Measurements from ENCODE around the gene PRRC2B. TPM values are rescaled to one million over a fixed set of nuclear protein-coding genes. Genes with fewer than 3 reads are reported as not detected.
A peak's percentile ranks its signal among the peaks of the same experiment; 100 is the strongest.
"Not testable (repeated sequence)": the region's sequence is repeated elsewhere in the genome, so short reads cannot be mapped to it uniquely, and the experiment has no call there.

The PRRC2B gene
- 80.7 TPM for total RNA-seq

- ATAC-seq: peak; percentile 79
Observed at GRCh38 chr9:131393622-131394463, at the start of gene PRRC2B. Gene PRRC2B (plus strand): TSS chr9:131394086. CDS start chr9:131430145, 36,059 bp downstream.

GRCh38 chr9:131344931-131345535, 48.9 kb upstream of the PRRC2B start:
- DNase-seq (ENCODE audit: low spot score); ATAC-seq: not testable (repeated sequence)

More at GRCh38 chr9:131393622-131394463, at the start of gene PRRC2B:
- DNase-seq (ENCODE audit: low spot score): peak; percentile 89

GRCh38 chr9:131346559-131346958, 47.3 kb upstream of the PRRC2B start:
- DNase-seq (ENCODE audit: low spot score): no peak

GRCh38 chr9:131347376-131348020, 46.4 kb upstream of the PRRC2B start:
- no peak for ATAC-seq
- DNase-seq (ENCODE audit: low spot score): no peak

More at GRCh38 chr9:131346559-131346958, 47.3 kb upstream of the PRRC2B start:
- ATAC-seq: no peak

GRCh38 chr9:131348631-131349521, 45.0 kb upstream of the PRRC2B start:
- no peak for DNase-seq (ENCODE audit: low spot score)
- no peak for ATAC-seq

- DNase-seq (ENCODE audit: low spot score): no peak
- ATAC-seq: peak; percentile 4
Observed at GRCh38 chr9:131349522-131349880, 44.4 kb upstream of the PRRC2B start.

- DNase-seq (ENCODE audit: low spot score) (peak; percentile 85), ATAC-seq (peak; percentile 99)
Observed at GRCh38 chr9:131349881-131350563, 43.9 kb upstream of the PRRC2B start.

- not testable (repeated sequence) for DNase-seq (ENCODE audit: low spot score)
- ATAC-seq: peak; percentile 63
Observed at GRCh38 chr9:131356479-131356878, 37.4 kb upstream of the PRRC2B start.

- ATAC-seq: no peak
- DNase-seq (ENCODE audit: low spot score): no peak
Observed at GRCh38 chr9:131358556-131358955, 35.3 kb upstream of the PRRC2B start.

- ATAC-seq: no peak
Observed at GRCh38 chr9:131361202-131361833, 32.6 kb upstream of the PRRC2B start.

GRCh38 chr9:131365546-131365945, 28.3 kb upstream of the PRRC2B start:
- no peak for ATAC-seq
- no peak for DNase-seq (ENCODE audit: low spot score)

More at GRCh38 chr9:131361202-131361833, 32.6 kb upstream of the PRRC2B start:
- DNase-seq (ENCODE audit: low spot score): no peak

- DNase-seq (ENCODE audit: low spot score) (no peak), ATAC-seq (peak; percentile 70)
Observed at GRCh38 chr9:131366761-131367401, 27.0 kb upstream of the PRRC2B start.

GRCh38 chr9:131367450-131367849, 26.4 kb upstream of the PRRC2B start:
- no peak for DNase-seq (ENCODE audit: low spot score)
- ATAC-seq: no peak

- no peak for ATAC-seq
- DNase-seq (ENCODE audit: low spot score): no peak
Observed at GRCh38 chr9:131370638-131371037, 23.2 kb upstream of the PRRC2B start.

GRCh38 chr9:131372599-131372973, 21.3 kb upstream of the PRRC2B start:
- not testable (repeated sequence) for ATAC-seq; DNase-seq (ENCODE audit: low spot score)

GRCh38 chr9:131374638-131375037, 19.2 kb upstream of the PRRC2B start:
- DNase-seq (ENCODE audit: low spot score); ATAC-seq: not testable (repeated sequence)

- DNase-seq (ENCODE audit: low spot score): no peak
- no peak for ATAC-seq
Observed at GRCh38 chr9:131379056-131379455, 14.8 kb upstream of the PRRC2B start.

GRCh38 chr9:131382850-131383729, 10.8 kb upstream of the PRRC2B start:
- DNase-seq (ENCODE audit: low spot score): peak; percentile 52
- ATAC-seq: peak; percentile 96
